ENCODE measurements around the gene FUT6.

Gene FUT6

DNA sequence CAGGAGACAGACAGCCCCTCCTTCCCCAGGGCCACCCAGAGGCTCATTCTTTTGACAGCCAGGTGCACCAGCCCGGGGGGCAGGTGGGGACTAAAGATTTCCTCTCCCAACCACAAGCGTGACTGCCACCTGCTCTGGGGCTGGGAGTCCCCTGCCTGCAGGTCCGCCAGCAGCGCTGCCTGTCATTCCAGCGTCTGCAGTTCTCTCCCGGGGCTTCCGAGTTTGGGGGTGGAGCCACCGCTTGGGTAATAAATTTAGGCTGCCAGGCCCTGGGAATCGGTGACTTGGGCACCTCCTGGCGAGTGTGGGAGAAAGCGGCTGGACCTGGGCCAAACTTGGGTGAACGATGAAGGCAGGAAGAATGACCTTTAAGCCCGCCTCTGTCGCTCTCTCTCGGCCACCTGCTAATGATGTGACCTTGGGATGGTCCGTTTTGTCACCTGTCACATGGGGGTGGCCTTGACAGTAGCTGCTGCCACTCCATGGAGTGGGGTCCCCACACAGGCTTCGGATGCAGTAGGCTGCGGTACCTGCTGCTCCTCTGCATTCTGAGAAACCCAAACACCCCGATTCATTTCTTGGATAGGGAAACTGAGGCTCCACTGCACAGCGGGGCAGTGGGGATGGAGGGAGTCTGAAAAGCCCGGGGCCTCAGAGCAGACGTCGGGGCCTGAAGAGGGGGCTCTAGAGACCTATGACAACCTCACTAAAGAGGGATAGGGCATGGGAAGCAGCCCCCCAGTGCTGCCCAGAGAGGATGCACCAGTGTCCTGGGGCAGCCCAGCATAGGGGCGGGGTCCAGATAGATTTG lies 12.8 kb downstream of the FUT6 start:
- no peak for TF ChIP-seq ZFP30 (CRISPR knock-in tag; IDR thresholded peaks at IDR 0.05)
- TF ChIP-seq CSRNP3 (CRISPR knock-in tag; IDR thresholded peaks at IDR 0.05): no peak
- peak; percentile 28 for ATAC-seq

DNA sequence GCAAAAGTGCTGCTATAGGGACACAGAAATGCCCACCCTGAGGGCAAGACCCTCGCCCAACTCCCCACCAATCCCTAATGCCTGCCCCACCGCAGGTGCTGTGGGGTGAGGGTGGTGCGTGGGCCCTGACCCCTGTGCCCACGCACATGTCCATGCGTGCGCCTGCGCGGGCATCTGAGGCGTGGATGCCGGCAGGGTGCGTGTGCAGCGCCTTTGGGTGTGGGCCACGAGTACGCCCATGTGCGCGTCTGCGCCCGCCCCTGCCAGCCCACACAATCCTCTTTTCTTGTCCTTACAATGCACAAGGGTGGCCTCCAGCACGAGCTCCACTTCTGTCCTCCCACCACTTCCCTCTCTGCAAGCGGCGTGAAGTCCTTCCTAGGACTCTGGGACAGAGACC lies 14.3 kb downstream of the FUT6 start:
- no peak for ATAC-seq
- TF ChIP-seq ISL1 (CRISPR knock-in tag; IDR thresholded peaks at IDR 0.05) (no peak), GLIS3 (CRISPR knock-in tag; IDR thresholded peaks at IDR 0.05) (no peak), CSDC2 (CRISPR knock-in tag; IDR thresholded peaks at IDR 0.05) (no peak), ZNF565 (CRISPR knock-in tag; conservative IDR thresholded peaks at IDR 0.05; ENCODE audit: low read depth) (no peak), OSR1 (CRISPR knock-in tag; IDR thresholded peaks at IDR 0.05) (no peak), ZNF8 (CRISPR knock-in tag; IDR thresholded peaks at IDR 0.05) (no peak), PATZ1 (CRISPR knock-in tag; IDR thresholded peaks at IDR 0.05; ENCODE audit: borderline replicate concordance) (no peak), ZFP3 (CRISPR knock-in tag; IDR thresholded peaks at IDR 0.05) (no peak)

- no peak for TF ChIP-seq TOX (CRISPR knock-in tag; IDR thresholded peaks at IDR 0.05; ENCODE audit: borderline replicate concordance)
- no peak for TF ChIP-seq BACH2 (CRISPR knock-in tag; IDR thresholded peaks at IDR 0.05; ENCODE audit: borderline replicate concordance)
- TF ChIP-seq ESRRG (CRISPR knock-in tag; IDR thresholded peaks at IDR 0.05): no peak
- TF ChIP-seq PPARA (CRISPR knock-in tag; IDR thresholded peaks at IDR 0.05; ENCODE audit: borderline replicate concordance): no peak
- TF ChIP-seq ZNF565 (CRISPR knock-in tag; conservative IDR thresholded peaks at IDR 0.05; ENCODE audit: low read depth): no peak
- TF ChIP-seq PATZ1 (CRISPR knock-in tag; IDR thresholded peaks at IDR 0.05; ENCODE audit: borderline replicate concordance): no peak
- TF ChIP-seq CREB5 (CRISPR knock-in tag; IDR thresholded peaks at IDR 0.05; ENCODE audit: low read depth): no peak
- TF ChIP-seq CSRNP3 (CRISPR knock-in tag; IDR thresholded peaks at IDR 0.05): no peak
- no peak for TF ChIP-seq GLIS3 (CRISPR knock-in tag; IDR thresholded peaks at IDR 0.05)
- TF ChIP-seq ISL1 (CRISPR knock-in tag; IDR thresholded peaks at IDR 0.05): no peak
- no peak for TF ChIP-seq SNAI2 (CRISPR knock-in tag; IDR thresholded peaks at IDR 0.05)
- no peak for TF ChIP-seq ARNTL (CRISPR knock-in tag; IDR thresholded peaks at IDR 0.05; ENCODE audit: borderline replicate concordance, low read depth)
- TF ChIP-seq ZNF70 (CRISPR knock-in tag; IDR thresholded peaks at IDR 0.05): no peak
- TF ChIP-seq ZFP3 (CRISPR knock-in tag; IDR thresholded peaks at IDR 0.05): no peak
- TF ChIP-seq TCF4 (CRISPR knock-in tag; IDR thresholded peaks at IDR 0.05; ENCODE audit: borderline replicate concordance): no peak
- TF ChIP-seq, protein P1, sequence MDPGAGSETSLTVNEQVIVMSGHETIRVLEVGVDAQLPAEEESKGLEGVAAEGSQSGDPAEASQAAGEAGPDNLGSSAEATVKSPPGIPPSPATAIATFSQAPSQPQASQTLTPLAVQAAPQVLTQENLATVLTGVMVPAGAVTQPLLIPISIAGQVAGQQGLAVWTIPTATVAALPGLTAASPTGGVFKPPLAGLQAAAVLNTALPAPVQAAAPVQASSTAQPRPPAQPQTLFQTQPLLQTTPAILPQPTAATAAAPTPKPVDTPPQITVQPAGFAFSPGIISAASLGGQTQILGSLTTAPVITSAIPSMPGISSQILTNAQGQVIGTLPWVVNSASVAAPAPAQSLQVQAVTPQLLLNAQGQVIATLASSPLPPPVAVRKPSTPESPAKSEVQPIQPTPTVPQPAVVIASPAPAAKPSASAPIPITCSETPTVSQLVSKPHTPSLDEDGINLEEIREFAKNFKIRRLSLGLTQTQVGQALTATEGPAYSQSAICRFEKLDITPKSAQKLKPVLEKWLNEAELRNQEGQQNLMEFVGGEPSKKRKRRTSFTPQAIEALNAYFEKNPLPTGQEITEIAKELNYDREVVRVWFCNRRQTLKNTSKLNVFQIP (CRISPR knock-in tag; IDR thresholded peaks at IDR 0.05; ENCODE audit: borderline replicate concordance, low read depth): no peak
- TF ChIP-seq TSHZ2 (CRISPR knock-in tag; IDR thresholded peaks at IDR 0.05): no peak
- TF ChIP-seq ZC3H10 (CRISPR knock-in tag; IDR thresholded peaks at IDR 0.05): no peak
- no peak for TF ChIP-seq OSR1 (CRISPR knock-in tag; IDR thresholded peaks at IDR 0.05)
- TF ChIP-seq ZFP30 (CRISPR knock-in tag; IDR thresholded peaks at IDR 0.05): no peak
- no peak for ATAC-seq
Measured at GRCh38 chr19:5824751-5825150, 14.8 kb downstream of the FUT6 start.
